GM18505 (cell line): Measurements from ENCODE around the gene NRAP.

Source experiments
- ATAC-seq: cut with Tn5 transposase; IDR thresholded peaks from one replicate; pipeline ENCODE4 v1.9.1; 2021; ENCODE audit not compliant: unreplicated experiment
- POLR2A ChIP-seq: IDR thresholded peaks from 4 replicates; pipeline ENCODE4 v1.6.1; 2011; ENCODE audit warnings: borderline replicate concordance; ENCODE audit not compliant: insufficient read depth, insufficient read length; ENCODE audit errors: extremely low read depth

The NRAP gene, protein sequence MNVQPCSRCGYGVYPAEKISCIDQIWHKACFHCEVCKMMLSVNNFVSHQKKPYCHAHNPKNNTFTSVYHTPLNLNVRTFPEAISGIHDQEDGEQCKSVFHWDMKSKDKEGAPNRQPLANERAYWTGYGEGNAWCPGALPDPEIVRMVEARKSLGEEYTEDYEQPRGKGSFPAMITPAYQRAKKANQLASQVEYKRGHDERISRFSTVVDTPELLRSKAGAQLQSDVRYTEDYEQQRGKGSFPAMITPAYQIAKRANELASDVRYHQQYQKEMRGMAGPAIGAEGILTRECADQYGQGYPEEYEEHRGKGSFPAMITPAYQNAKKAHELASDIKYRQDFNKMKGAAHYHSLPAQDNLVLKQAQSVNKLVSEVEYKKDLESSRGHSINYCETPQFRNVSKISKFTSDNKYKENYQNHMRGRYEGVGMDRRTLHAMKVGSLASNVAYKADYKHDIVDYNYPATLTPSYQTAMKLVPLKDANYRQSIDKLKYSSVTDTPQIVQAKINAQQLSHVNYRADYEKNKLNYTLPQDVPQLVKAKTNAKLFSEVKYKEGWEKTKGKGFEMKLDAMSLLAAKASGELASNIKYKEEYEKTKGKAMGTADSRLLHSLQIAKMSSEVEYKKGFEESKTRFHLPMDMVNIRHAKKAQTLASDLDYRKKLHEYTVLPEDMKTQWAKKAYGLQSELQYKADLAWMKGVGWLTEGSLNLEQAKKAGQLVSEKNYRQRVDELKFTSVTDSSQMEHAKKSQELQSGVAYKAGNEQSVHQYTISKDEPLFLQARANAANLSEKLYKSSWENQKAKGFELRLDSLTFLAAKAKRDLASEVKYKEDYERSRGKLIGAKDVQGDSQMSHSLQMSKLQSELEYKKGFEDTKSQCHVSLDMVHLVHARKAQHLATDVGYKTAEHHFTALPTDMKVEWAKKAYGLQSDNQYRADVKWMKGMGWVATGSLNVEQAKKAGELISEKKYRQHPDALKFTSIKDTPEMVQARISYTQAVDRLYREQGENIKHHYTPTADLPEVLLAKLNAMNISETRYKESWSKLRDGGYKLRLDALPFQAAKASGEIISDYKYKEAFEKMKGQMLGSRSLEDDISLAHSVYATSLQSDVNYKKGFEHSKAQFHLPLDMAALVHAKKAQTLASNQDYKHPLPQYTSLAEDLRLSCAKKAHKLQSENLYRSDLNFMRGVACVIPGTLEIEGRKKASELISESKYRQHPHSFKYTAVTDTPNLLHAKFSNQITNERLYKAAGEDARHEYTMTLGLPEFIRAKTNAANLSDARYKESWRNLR (N-terminal part only)

DNA sequence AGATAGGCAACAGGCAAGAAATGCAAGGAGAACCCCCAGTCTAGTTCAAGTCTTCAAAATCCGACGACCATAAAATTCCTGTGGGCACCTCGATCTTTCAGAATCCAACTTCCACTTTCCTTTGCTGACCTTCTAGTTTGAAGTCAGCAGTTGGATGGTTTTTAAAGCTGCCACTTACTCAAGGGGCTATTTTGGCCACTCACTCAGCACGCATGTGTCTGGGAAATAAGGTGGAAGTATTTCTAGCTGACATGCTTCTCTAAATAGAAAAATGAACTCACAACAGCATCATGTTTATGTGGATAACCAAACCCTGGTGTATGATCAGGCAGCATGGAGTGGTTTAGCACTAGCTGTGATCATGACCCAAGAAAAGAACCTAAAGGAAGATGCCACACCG, at the start of gene NRAP:
TSS of gene NRAP (minus strand) at position 134 of the 400 bp plus-strand sequence. CDS start 159 bp downstream, outside the sequence.
- ATAC-seq, result no peak
- TF ChIP-seq POLR2A, result no peak

DNA sequence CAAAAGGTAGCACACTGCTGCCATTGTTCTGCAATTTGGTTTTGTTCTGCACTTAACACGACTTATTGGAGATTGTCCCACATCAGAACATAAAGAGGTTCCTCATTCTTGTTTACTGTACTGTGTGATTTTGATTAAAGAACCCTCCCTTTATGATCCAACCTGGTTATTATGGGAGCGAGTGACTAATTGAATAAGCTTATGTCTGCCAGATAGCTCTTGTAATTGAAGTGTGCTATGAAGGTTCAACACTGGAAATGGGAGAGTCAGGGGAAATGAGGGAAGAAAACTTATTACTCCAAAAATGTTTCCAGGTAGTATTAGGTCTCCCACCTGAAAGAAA, 49.8 kb upstream of the NRAP start:
- TF ChIP-seq POLR2A, result no peak
- no peak for ATAC-seq

DNA sequence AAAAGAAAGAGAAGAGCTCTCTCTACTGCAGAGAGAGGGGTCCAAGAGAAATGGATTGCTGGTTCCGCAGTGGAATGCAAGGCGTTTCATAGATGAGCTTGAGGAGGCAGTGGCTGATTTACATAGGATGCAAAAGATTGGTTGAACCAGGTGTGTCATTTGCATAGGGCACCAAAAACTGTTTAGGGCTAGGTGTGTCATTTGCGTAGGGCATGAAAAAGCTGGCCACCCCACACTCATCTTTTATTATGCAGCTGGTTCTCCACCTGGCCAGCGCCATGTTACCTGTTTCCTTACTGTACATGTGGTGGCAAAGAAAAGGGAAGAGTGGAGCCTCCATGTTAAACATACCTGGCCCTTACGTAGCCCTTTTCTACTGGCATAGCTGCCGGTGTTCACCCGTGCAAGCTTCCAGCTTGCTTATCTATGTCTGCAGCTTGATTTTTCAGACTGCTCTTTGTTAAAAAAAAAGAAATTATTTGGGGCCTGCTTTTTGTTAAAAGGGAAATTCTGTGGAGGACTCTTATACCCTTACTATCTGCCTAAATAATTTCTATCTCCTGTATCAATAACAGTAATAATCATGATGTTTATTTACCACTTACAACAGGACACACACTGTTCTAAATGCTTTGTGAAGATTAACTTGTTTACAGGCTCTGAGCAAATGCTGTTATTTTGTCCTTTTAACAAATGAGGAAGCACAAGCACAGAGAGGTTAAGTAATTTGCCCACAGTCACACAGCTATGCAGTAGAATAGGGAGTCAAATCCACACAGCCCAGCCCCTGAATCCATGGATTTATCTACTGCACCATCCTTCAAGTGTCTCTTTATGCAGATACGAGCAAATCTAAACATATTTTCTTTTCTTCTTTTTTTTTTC, 49.2 kb upstream of the NRAP start:
- ATAC-seq, result no peak
- TF ChIP-seq POLR2A, result no peak

DNA sequence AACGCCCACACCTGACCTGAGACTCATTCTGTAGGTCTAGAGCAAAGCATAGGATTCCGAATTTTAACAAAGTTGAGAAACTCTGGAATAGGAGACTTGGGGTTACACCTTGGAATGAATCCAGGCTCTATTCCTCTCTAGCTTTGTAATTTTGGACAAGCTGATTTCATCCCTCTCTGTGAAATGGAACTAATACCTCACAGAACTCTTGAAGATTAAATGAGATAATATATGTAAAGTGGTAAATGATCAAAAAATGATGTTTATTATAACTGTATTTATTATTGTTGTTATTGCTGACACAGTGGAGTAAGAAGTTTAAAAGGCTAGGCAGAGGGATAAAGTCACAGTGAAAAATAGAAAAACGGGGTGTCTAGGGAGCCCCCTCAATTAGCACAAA, 48.2 kb upstream of the NRAP start:
- ATAC-seq, result no peak
- TF ChIP-seq POLR2A, result no peak

DNA sequence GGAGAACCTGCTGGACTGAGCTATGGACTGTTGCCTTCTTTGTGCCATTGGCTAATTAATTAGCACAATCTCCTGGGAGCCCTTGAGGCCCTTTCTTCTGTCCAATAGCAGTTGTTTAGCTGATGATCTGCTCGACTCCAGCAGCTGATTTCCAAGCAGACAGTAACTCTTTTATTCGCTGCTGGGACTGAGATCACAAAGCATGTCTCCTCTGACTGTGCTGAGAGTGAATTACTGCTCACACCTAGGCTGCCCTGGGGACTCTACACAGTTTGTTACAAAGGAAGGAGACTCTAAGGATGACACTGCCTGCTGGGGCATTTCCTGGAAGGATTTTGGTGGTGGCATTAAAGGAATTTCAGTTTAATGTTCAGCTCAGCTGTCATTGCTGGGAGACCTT, 47.3 kb upstream of the NRAP start:
- no peak for ATAC-seq
- TF ChIP-seq POLR2A, result no peak

DNA sequence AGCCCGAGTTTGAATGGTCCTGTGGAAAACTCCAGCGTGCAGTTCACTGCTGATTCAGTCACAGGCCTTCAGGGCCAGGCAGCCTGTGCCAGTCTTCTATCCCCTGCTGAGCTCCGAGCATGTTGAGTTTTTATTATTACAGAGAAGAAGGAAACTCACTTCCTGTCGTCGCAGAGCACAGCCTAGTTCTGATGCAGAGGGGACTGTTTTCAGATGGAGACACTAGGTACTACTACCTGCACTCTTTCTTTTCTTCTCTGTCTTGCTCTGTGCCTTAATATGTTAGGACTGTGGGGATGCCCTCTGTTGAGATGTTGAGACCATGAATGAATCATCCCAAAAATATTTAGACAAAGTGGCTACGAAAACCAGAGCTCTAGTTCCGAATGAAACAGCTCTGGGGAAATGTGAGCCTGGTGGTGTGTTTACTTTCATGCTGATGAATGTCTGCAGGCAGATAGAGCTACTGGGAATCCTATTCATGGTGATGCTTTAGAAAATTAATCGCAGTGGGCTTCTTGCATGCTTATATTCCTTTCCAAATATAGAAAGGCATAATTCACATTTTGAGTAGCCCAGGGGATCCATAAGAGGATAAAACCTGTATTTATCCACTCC, 45.5 kb upstream of the NRAP start:
- TF ChIP-seq POLR2A, result no peak
- no peak for ATAC-seq

DNA sequence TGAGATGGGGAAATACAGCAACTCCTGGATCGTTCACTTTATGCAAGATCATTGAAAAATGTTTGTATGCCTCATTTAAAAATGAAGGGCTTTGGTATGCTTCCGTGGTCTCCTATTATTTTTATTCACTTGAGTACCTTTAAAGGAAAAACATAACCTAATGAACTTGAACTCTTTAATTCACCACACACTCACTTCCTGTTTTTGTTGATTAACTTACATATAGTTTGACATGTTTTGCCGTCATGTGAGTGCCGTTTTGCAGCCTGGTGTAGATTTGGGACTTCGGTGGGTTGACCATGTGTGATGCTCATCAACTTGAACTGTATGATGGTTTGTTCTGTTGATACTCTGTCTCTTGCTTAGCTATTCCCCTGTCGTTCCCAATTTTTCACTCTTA, 44.8 kb upstream of the NRAP start:
- ATAC-seq, result no peak
- no peak for TF ChIP-seq POLR2A

DNA sequence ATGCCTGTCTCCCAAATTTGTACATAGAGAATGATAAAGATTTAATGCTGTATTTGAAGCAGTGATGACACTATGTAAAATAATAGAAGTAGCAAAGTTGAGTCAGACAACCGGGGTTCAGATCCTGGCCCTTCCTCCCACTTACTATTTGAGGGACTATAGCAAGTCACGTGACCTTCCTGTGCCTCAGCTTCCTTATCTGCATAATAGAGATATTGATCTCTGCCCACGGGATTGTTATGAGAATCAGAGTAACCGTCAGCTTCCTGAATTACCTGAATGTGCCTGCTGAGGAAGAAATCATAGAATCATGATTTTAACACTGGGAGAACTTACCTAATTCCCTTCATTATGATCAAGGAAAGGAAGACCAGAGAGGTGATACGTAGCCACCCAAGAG, 42.8 kb upstream of the NRAP start:
- ATAC-seq, result no peak
- TF ChIP-seq POLR2A, result no peak

DNA sequence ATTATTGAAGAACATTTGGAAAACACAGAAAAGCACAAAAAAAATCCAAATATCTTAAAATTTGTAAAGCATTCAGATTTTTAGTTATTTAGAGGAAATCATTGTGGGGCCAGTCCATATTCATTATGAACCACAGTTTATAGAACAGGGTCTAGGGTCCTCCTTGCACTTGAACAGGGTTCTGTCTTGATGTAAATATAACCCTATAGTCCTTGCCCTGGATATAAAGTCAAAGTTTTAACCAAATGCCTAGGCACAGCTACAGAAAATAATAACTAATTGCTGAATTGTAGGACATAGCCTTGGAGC, 41.5 kb upstream of the NRAP start:
- no peak for ATAC-seq
- no peak for TF ChIP-seq POLR2A

DNA sequence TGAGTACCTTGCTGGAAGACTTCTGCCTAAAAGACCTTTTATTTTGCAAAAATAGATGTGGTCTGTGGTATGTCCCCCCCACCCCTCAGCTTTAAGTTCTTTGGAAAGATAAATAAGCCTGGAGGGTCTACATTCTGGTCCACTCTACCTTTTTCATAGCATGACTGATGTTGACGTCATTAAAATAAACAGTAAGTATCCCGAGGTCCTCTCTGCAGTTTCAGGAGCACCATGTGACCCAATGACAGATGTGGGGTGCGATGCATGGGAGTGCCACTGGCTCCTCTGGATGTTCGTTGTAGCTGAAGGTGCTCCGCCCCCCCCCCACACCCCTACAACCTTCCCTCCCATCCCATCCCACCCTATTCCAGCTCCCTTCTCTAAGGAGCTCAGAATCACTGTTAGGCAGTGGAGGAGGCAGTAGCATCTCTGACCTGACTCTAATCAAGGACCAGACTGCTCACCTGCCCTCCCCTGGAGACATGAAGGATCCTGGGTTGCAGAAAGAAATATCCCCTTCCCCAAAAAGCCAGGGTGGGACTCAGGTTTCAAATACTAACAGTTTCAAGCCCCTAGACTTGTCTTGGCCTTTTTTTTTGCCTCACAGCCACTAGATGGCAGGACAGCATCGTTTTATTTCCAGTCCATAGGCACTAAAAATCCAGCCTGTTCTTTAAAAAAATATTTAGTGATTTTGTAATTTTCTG, 40.9 kb upstream of the NRAP start:
- ATAC-seq, result no peak

DNA sequence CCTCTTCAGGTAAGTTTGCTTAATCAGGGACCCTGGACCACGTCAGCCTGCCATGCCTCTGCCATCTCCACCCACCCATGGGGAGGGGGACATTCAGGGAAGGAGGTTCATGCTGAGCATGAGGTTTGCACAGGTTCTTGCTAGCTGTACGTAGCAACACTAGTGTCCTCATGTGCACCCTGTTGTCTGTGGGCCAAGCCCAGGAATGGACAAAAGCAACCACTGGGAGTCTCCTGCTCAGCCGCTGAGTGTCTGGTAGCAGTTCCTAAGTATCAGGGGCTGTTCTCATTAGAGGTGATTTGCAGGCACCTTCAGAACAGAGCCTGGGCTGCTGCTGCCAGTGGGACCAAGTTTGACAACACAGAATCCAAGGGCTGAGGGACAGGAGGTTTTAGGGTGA, 33.8 kb upstream of the NRAP start:
- TF ChIP-seq POLR2A, result no peak
- ATAC-seq, result no peak

More for the DNA sequence above, 40.9 kb upstream of the NRAP start:
- no peak for TF ChIP-seq POLR2A
